ENCODE measurements around the gene WIPF1. TPM values are rescaled to one million over a fixed set of nuclear protein-coding genes. Genes with fewer than 3 reads are reported as not detected.
A peak's percentile ranks its signal among the peaks of the same experiment; 100 is the strongest.

WIPF1 gene
- total and polyA plus RNA-seq, 4 donors, result 40.9 to 118 (median 79.2) TPM

- no peak for DNase-seq
- WGBS, 2 donors, result 56 to 66% methylated on average over 3 of the region's 3 CpGs
Observed at GRCh38 chr2:174595116-174595809, 2.3 kb downstream of the WIPF1 start.

DNA sequence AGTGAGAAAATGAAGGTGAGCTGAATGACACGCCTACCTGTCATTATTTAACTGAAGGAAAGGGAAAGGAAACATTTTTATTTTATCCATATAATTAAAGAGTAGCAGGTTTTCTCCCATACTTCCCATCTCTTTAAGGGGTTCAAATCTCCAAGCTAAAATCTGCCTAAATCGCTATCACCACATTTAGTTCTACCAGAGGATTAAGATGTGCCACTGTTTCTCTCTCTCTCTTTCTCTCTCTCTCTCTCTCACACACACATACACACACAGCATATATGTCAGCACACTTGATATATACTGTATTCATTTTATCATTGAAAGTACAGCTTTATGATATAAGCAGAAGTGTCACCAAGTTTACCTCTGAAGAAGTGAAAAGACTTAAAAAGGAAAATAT lies 3.1 kb downstream of the WIPF1 start:
- Histone ChIP-seq H3K4me1 (ENCODE audit: control insufficient read depth in 1 of 2, insufficient read depth in 2 of 2, low read length in 2 of 2) (peaks cover 7 to 16% of the 10 kb centered on the region in 2 donors), H3K9me3 (ENCODE audit: control insufficient read depth, low read length) (no peaks in the 10 kb centered on the region), H3K27ac (ENCODE audit: low read depth in 1 of 2, low read length in 2 of 2) (no peak overlapping the region), H3K27me3 (ENCODE audit: control insufficient read depth in 1 of 2, insufficient read depth in 2 of 2, low read length in 1 of 2) (no peaks in the 10 kb centered on the region), H3K4me3 (ENCODE audit: low read length in 2 of 2) (no peak overlapping the region), H3K36me3 (ENCODE audit: control insufficient read depth in 1 of 2, insufficient read depth in 2 of 2, low read length in 1 of 2) (no peaks in the 10 kb centered on the region)
- WGBS, 2 donors, result 96 to 100% methylated on average over 2 of the region's 2 CpGs
- ATAC-seq (ENCODE audit: low FRiP score) (no peak), DNase-seq (no peak)
- intact Hi-C loops (cut with DNase I), result loop anchor here in 1 of 2 donors (10.0 kb wide), 1 partner anchor 110 kb away; the partner anchor contains the start of gene GPR155

More at GRCh38 chr2:174595116-174595809, 2.3 kb downstream of the WIPF1 start:
- Histone ChIP-seq H3K27me3 (ENCODE audit: control insufficient read depth in 1 of 2, insufficient read depth in 2 of 2, low read length in 1 of 2) (no peaks in the 10 kb centered on the region), H3K4me1 (ENCODE audit: control insufficient read depth in 1 of 2, insufficient read depth in 2 of 2, low read length in 2 of 2) (peaks cover 7 to 13% of the 10 kb centered on the region in 2 donors), H3K9me3 (ENCODE audit: control insufficient read depth, low read length) (no peaks in the 10 kb centered on the region), H3K4me3 (ENCODE audit: low read length in 2 of 2) (no peak overlapping the region), H3K27ac (ENCODE audit: low read depth in 1 of 2, low read length in 2 of 2) (peak overlapping the region in 1 of 2 donors; percentile 18), H3K36me3 (ENCODE audit: control insufficient read depth in 1 of 2, insufficient read depth in 2 of 2, low read length in 1 of 2) (no peaks in the 10 kb centered on the region)
- ATAC-seq (ENCODE audit: low FRiP score), result no peak
- intact Hi-C loops (cut with DNase I), result loop anchor here in 1 of 2 donors (10.0 kb wide), 1 partner anchor 110 kb away; the partner anchor contains the start of gene GPR155

DNA sequence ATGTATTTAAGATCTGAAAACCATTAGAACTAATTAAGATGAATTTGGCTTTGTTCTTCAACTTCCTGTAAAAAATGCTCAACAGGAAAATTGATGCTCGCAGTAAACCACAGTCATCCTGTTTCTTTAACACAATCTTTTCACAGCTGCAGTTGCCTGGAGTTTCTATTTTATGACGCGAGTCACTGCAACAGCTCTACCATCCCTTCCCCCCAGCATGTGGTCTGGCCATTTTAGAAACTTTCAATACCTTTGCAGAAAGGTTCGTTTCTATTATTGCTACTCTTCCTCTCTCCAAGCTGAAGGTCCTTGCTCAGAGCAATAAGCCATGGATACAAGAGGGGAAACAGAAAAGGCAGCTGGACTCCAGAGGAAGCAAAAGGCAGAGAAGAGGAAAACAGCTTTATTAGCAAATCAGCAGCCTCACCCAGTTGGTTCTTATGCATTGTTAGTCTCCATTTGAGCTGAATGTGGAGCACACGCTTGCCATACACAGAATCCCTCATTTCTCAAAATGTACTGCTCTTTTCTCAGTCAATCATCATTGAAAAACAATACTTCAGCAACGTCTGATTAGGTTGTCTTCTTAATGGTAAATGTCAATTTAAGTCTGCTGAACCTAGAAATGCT lies 3.9 kb downstream of the WIPF1 start:
- Histone ChIP-seq H3K4me3 (ENCODE audit: low read length in 2 of 2) (peak overlapping the region in 1 of 2 donors; percentile 26), H3K27me3 (ENCODE audit: control insufficient read depth in 1 of 2, insufficient read depth in 2 of 2, low read length in 1 of 2) (no peaks in the 10 kb centered on the region), H3K9me3 (ENCODE audit: control insufficient read depth, low read length) (no peaks in the 10 kb centered on the region), H3K36me3 (ENCODE audit: control insufficient read depth in 1 of 2, insufficient read depth in 2 of 2, low read length in 1 of 2) (no peaks in the 10 kb centered on the region), H3K27ac (ENCODE audit: low read depth in 1 of 2, low read length in 2 of 2) (peak overlapping the region in 1 of 2 donors; percentile 67), H3K4me1 (ENCODE audit: control insufficient read depth in 1 of 2, insufficient read depth in 2 of 2, low read length in 2 of 2) (peaks cover 7 to 16% of the 10 kb centered on the region in 2 donors)
- peak; percentile 56 for ATAC-seq (ENCODE audit: low FRiP score)
- intact Hi-C loops (cut with DNase I), result loop anchor here in 1 of 2 donors (10.0 kb wide), 1 partner anchor 109 kb away; the partner anchor contains the start of gene GPR155
- 14 to 16% methylated on average over 6 of the region's 6 CpGs for WGBS, 2 donors
- no peak for DNase-seq

- intact Hi-C loops (cut with DNase I), result loop anchor here in 1 of 2 donors (10.0 kb wide), 1 partner anchor 108 kb away; the partner anchor contains the start of gene GPR155
- DNase-seq, result no peak
- ATAC-seq (ENCODE audit: low FRiP score), result no peak
- Histone ChIP-seq H3K9me3 (ENCODE audit: control insufficient read depth, low read length) (no peaks in the 10 kb centered on the region), H3K4me3 (ENCODE audit: low read length in 2 of 2) (no peak overlapping the region), H3K27ac (ENCODE audit: low read depth in 1 of 2, low read length in 2 of 2) (no peak overlapping the region), H3K27me3 (ENCODE audit: control insufficient read depth in 1 of 2, insufficient read depth in 2 of 2, low read length in 1 of 2) (no peaks in the 10 kb centered on the region), H3K36me3 (ENCODE audit: control insufficient read depth in 1 of 2, insufficient read depth in 2 of 2, low read length in 1 of 2) (no peaks in the 10 kb centered on the region), H3K4me1 (ENCODE audit: control insufficient read depth in 1 of 2, insufficient read depth in 2 of 2, low read length in 2 of 2) (peaks cover 7 to 16% of the 10 kb centered on the region in 2 donors)
Observed at GRCh38 chr2:174593041-174593440, 4.6 kb downstream of the WIPF1 start.

- 26 to 35% methylated on average over 5 of the region's 5 CpGs for WGBS, 2 donors
- Histone ChIP-seq H3K4me3 (ENCODE audit: low read length in 2 of 2) (no peak overlapping the region), H3K4me1 (ENCODE audit: control insufficient read depth in 1 of 2, insufficient read depth in 2 of 2, low read length in 2 of 2) (peaks cover 7 to 16% of the 10 kb centered on the region in 2 donors), H3K27ac (ENCODE audit: low read depth in 1 of 2, low read length in 2 of 2) (peak overlapping the region; percentile 49 to 89), H3K27me3 (ENCODE audit: control insufficient read depth in 1 of 2, insufficient read depth in 2 of 2, low read length in 1 of 2) (no peaks in the 10 kb centered on the region), H3K9me3 (ENCODE audit: control insufficient read depth, low read length) (no peaks in the 10 kb centered on the region), H3K36me3 (ENCODE audit: control insufficient read depth in 1 of 2, insufficient read depth in 2 of 2, low read length in 1 of 2) (no peaks in the 10 kb centered on the region)
- DNase-seq (no peak), ATAC-seq (ENCODE audit: low FRiP score) (no peak)
- intact Hi-C loops (cut with DNase I), result loop anchor here in 1 of 2 donors (10.0 kb wide), 1 partner anchor 107 kb away; the partner anchor contains the start of gene GPR155
Observed at GRCh38 chr2:174591740-174592139, 5.9 kb downstream of the WIPF1 start.

DNA sequence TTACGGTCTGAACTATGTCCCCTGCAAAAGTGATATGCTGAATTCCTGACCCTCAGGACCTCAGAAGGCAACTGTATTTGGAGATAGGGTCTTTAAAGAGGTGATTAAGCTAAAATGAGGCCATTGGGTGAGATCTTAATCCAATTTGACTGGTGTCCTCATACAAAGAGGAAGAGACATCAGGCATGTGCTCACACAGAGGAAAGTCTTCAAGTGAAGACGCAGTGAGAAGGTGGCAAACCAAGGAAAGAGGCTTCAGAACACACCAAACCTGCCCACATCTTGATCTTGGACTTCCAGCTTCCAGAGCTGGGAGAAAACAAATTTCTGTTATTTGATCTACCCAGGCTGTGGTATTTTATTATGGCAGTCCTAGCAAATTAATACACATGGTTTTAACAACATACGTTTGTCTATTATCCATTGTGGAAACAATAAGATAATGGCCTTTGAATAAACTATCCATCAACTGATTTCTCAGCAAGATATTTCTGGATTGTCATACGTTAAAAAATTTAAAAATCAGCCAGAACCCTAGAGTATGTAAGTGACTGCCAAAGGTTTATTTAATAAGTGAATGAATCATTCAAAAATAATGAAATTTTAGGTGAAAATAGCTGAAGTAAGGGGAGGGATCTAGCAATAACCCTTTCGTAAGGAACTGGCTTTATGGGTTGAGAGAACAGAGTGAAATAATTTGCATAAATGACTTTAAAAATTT lies 6.5 kb downstream of the WIPF1 start:
- peak overlapping the region; percentile 61 to 93 for H3K27ac ChIP-seq (ENCODE audit: low read depth in 1 of 2, low read length in 2 of 2)
- 23 to 24% methylated on average over 5 of the region's 5 CpGs for WGBS, 2 donors
- intact Hi-C loops (cut with DNase I), result loop anchor here in 1 of 2 donors (10.0 kb wide), 1 partner anchor 106 kb away; the partner anchor contains the start of gene GPR155
- no peaks in the 10 kb centered on the region for H3K27me3 ChIP-seq (ENCODE audit: control insufficient read depth in 1 of 2, insufficient read depth in 2 of 2, low read length in 1 of 2)
- ATAC-seq (ENCODE audit: low FRiP score) (no peak), DNase-seq (no peak)
- H3K4me3 ChIP-seq (ENCODE audit: low read length in 2 of 2), result no peak overlapping the region
- peaks cover 7 to 16% of the 10 kb centered on the region in 2 donors for H3K4me1 ChIP-seq (ENCODE audit: control insufficient read depth in 1 of 2, insufficient read depth in 2 of 2, low read length in 2 of 2)
- no peaks in the 10 kb centered on the region for H3K36me3 ChIP-seq (ENCODE audit: control insufficient read depth in 1 of 2, insufficient read depth in 2 of 2, low read length in 1 of 2)
- no peaks in the 10 kb centered on the region for H3K9me3 ChIP-seq (ENCODE audit: control insufficient read depth, low read length)

DNA sequence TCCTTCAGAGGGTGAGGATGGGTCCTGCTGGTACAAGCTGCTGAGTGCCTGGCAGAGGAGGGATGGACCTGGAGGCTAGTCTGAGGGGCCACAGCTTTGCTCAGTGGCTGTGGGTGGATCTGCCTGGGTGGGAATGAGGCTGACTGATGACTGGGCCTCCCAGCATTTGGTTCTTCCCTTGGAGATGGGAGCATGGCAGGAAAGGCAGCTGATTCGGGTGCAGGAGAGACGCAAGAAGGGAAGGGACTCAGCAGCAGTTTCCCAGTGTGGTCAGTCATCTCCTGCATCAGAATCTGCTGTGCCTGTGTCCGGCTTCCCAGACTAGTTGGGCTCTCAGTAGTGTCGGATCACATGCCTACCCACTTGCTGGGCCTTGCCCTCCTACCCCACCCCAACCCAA lies 7.3 kb downstream of the WIPF1 start:
- ATAC-seq (ENCODE audit: low FRiP score) (no peak), DNase-seq (no peak)
- Histone ChIP-seq H3K4me1 (ENCODE audit: control insufficient read depth in 1 of 2, insufficient read depth in 2 of 2, low read length in 2 of 2) (peaks cover 7 to 18% of the 10 kb centered on the region in 2 donors), H3K9me3 (ENCODE audit: control insufficient read depth, low read length) (no peaks in the 10 kb centered on the region), H3K27ac (ENCODE audit: low read depth in 1 of 2, low read length in 2 of 2) (no peak overlapping the region), H3K36me3 (ENCODE audit: control insufficient read depth in 1 of 2, insufficient read depth in 2 of 2, low read length in 1 of 2) (no peaks in the 10 kb centered on the region), H3K4me3 (ENCODE audit: low read length in 2 of 2) (no peak overlapping the region), H3K27me3 (ENCODE audit: control insufficient read depth in 1 of 2, insufficient read depth in 2 of 2, low read length in 1 of 2) (no peaks in the 10 kb centered on the region)
- intact Hi-C loops (cut with DNase I), result loop anchor here in 1 of 2 donors (10.0 kb wide), 1 partner anchor 106 kb away; the partner anchor contains the start of gene GPR155
- 58 to 69% methylated on average over 4 of the region's 4 CpGs for WGBS, 2 donors

- WGBS, 2 donors, result 44 to 55% methylated on average over 2 of the region's 2 CpGs
- H3K27ac ChIP-seq (ENCODE audit: low read depth in 1 of 2, low read length in 2 of 2), result no peak overlapping the region
Observed at GRCh38 chr2:174589334-174589733, 8.3 kb downstream of the WIPF1 start.

More at GRCh38 chr2:174589334-174589733, 8.3 kb downstream of the WIPF1 start:
- peaks cover 7 to 20% of the 10 kb centered on the region in 2 donors for H3K4me1 ChIP-seq (ENCODE audit: control insufficient read depth in 1 of 2, insufficient read depth in 2 of 2, low read length in 2 of 2)
- no peak overlapping the region for H3K4me3 ChIP-seq (ENCODE audit: low read length in 2 of 2)
- H3K36me3 ChIP-seq (ENCODE audit: control insufficient read depth in 1 of 2, insufficient read depth in 2 of 2, low read length in 1 of 2), result no peaks in the 10 kb centered on the region
- H3K9me3 ChIP-seq (ENCODE audit: control insufficient read depth, low read length), result no peaks in the 10 kb centered on the region
- H3K27me3 ChIP-seq (ENCODE audit: control insufficient read depth in 1 of 2, insufficient read depth in 2 of 2, low read length in 1 of 2), result no peaks in the 10 kb centered on the region
- no peak for DNase-seq
- ATAC-seq (ENCODE audit: low FRiP score), result no peak
- intact Hi-C loops (cut with DNase I), result no loop called here

Measured in aorta (tissue), 5 donors.